ENCODE measurements around the gene CMTM2.

CMTM2 gene

GRCh38 chr16:66578651-66579531 lies at the start of gene CMTM2:
TSS of gene CMTM2 (plus strand) at chr16:66579463. CDS start at chr16:66579608, 145 bp downstream.
- DNase-seq (ENCODE audit: low read depth, low spot score): no peak
- H3K4me3 ChIP-seq (ENCODE audit: low read depth, low read length): no peak within 1 kb of the TSS
- in situ Hi-C loops (cut with HindIII; ENCODE audit: low sequenced_read_pairs): no loop called here
- TF ChIP-seq CTCF (IDR thresholded peaks at IDR 0.05; ENCODE audit: low read depth, low read length): no peak

- no peak overlapping the region for H3K4me3 ChIP-seq (ENCODE audit: low read depth, low read length)
- TF ChIP-seq CTCF (IDR thresholded peaks at IDR 0.05; ENCODE audit: low read depth, low read length): no peak
- no peak for DNase-seq (ENCODE audit: low read depth, low spot score)
- in situ Hi-C loops (cut with HindIII; ENCODE audit: low sequenced_read_pairs): no loop called here
Observed at GRCh38 chr16:66529475-66529874, 49.8 kb upstream of the CMTM2 start.

- in situ Hi-C loops (cut with HindIII; ENCODE audit: low sequenced_read_pairs): no loop called here
- no peak for TF ChIP-seq CTCF (IDR thresholded peaks at IDR 0.05; ENCODE audit: low read depth, low read length)
- no peak for DNase-seq (ENCODE audit: low read depth, low spot score)
- no peak overlapping the region for H3K4me3 ChIP-seq (ENCODE audit: low read depth, low read length)
Observed at GRCh38 chr16:66534376-66534799, 44.9 kb upstream of the CMTM2 start.

GRCh38 chr16:66536525-66536924 lies 42.7 kb upstream of the CMTM2 start:
- DNase-seq (ENCODE audit: low read depth, low spot score): no peak
- H3K4me3 ChIP-seq (ENCODE audit: low read depth, low read length): no peak overlapping the region
- TF ChIP-seq CTCF (IDR thresholded peaks at IDR 0.05; ENCODE audit: low read depth, low read length): no peak
- in situ Hi-C loops (cut with HindIII; ENCODE audit: low sequenced_read_pairs): no loop called here

- in situ Hi-C loops (cut with HindIII; ENCODE audit: low sequenced_read_pairs): no loop called here
- TF ChIP-seq CTCF (IDR thresholded peaks at IDR 0.05; ENCODE audit: low read depth, low read length): no peak
- no peak overlapping the region for H3K4me3 ChIP-seq (ENCODE audit: low read depth, low read length)
- no peak for DNase-seq (ENCODE audit: low read depth, low spot score)
Observed at GRCh38 chr16:66537236-66537635, 42.0 kb upstream of the CMTM2 start.

GRCh38 chr16:66538910-66539309 lies 40.4 kb upstream of the CMTM2 start:
- in situ Hi-C loops (cut with HindIII; ENCODE audit: low sequenced_read_pairs): no loop called here
- no peak for TF ChIP-seq CTCF (IDR thresholded peaks at IDR 0.05; ENCODE audit: low read depth, low read length)
- no peak for DNase-seq (ENCODE audit: low read depth, low spot score)
- H3K4me3 ChIP-seq (ENCODE audit: low read depth, low read length): no peak overlapping the region

Measured in astrocyte of the spinal cord (primary cell).